HepG2 (cell line): Measurements from ENCODE around the gene ESF1. TPM values are rescaled to one million over a fixed set of nuclear protein-coding genes. Genes with fewer than 3 reads are reported as not detected.

Experiments used
- ADNP ChIP-seq: sonication (generic); formaldehyde crosslinking; IDR thresholded peaks from 2 replicates; pipeline ENCODE4 v1.4.0; 2020; ENCODE audit warnings: missing genetic modification reagents
- FOXK1 ChIP-seq: sonication (generic); formaldehyde crosslinking; IDR thresholded peaks from 2 replicates; pipeline ENCODE4 v1.4.0; 2020; ENCODE audit warnings: low read depth, missing genetic modification reagents, borderline replicate concordance
- GZF1 ChIP-seq: sonication (generic); formaldehyde crosslinking; IDR thresholded peaks from 2 replicates; pipeline ENCODE4 v1.5.1; 2020; ENCODE audit warnings: mild to moderate bottlenecking, missing genetic modification reagents
- KLF9 ChIP-seq: IDR thresholded peaks from 2 replicates; pipeline ENCODE4 v1.6.1; 2016; ENCODE audit warnings: low read depth
- MAFG ChIP-seq: sonication (generic); formaldehyde crosslinking; IDR thresholded peaks from 2 replicates; pipeline ENCODE4 v1.5.1; 2020; ENCODE audit warnings: mild to moderate bottlenecking, missing genetic modification reagents
- PRPF4 ChIP-seq: fragments of 200-400 bp; formaldehyde crosslinking; IDR thresholded peaks from 2 replicates; pipeline ENCODE4 v1.6.1; 2016; ENCODE audit warnings: low read length, low read depth; ENCODE audit not compliant: poor library complexity, severe bottlenecking
- THAP11 ChIP-seq: IDR thresholded peaks from 2 replicates; pipeline ENCODE4 v1.6.1; 2016; ENCODE audit warnings: missing biosample characterization, missing genetic modification reagents
- ZNF256 ChIP-seq: sonication (generic); formaldehyde crosslinking; conservative IDR thresholded peaks from 2 replicates; pipeline ENCODE4 v1.4.0; 2020; ENCODE audit warnings: missing genetic modification reagents
- ZNF501 ChIP-seq: sonication (generic); formaldehyde crosslinking; IDR thresholded peaks from 2 replicates; pipeline ENCODE4 v1.5.1; 2020; ENCODE audit warnings: mild to moderate bottlenecking, moderate library complexity, missing genetic modification reagents
- ZNF549 ChIP-seq: sonication (generic); formaldehyde crosslinking; IDR thresholded peaks from 2 replicates; pipeline ENCODE4 v1.5.0; 2020; ENCODE audit warnings: missing genetic modification reagents
- ZNF816 ChIP-seq: sonication (generic); formaldehyde crosslinking; IDR thresholded peaks from 2 replicates; pipeline ENCODE4 v1.8.0; 2022; ENCODE audit warnings: missing genetic modification reagents, mild to moderate bottlenecking, borderline replicate concordance
- polyA plus RNA-seq, 8 experiments: library from polyadenylated mRNA; depleted of rRNA in 3 of 8; stranded (reverse) in 7 of 8; unstranded in 1 of 8; fragments of >200 nt; fragmentation: Illumina TruSeq in 4 of 8; extraction: Trizol in 4 of 8; gene quantifications; 2 replicates each; pipeline versions ENCODE4 v1.2.1 to v1.2.3, GENCODE V29; 2011 to 2016; ENCODE audit warnings: low read depth in 4 of 8, missing spikeins in 1 of 8, mixed read lengths in 1 of 8; ENCODE audit not compliant: insufficient read depth in 1 of 8
- total RNA-seq, 5 experiments: library from RNA; depleted of rRNA; stranded (reverse); fragments of >200 nt; fragmentation: Illumina TruSeq; extraction: Trizol; gene quantifications; 2 replicates each; pipeline ENCODE4 v1.2.3, GENCODE V29; 2016; ENCODE audit warnings: low read depth in 1 of 5
- TF ChIP-seq, protein P1 (sequence below): fragments of 450-650 bp; IDR thresholded peaks from 2 replicates; pipeline ENCODE4 v1.6.1; 2016
- TF ChIP-seq, protein P2 (sequence below): sonication (generic); formaldehyde crosslinking; IDR thresholded peaks from 2 replicates; pipeline ENCODE4 v1.4.0; 2020; ENCODE audit warnings: mild to moderate bottlenecking, missing genetic modification reagents, borderline replicate concordance
- TF ChIP-seq, protein P3 (sequence below): sonication (generic); formaldehyde crosslinking; IDR thresholded peaks from 2 replicates; pipeline ENCODE4 v1.8.1; 2023; ENCODE audit warnings: mild to moderate bottlenecking, missing genetic modification reagents
- TF ChIP-seq, protein P4 (sequence below): IDR thresholded peaks from 2 replicates; pipeline ENCODE4 v1.6.1; 2016; ENCODE audit warnings: low read depth, control low read depth
- TF ChIP-seq, protein P5 (sequence below): sonication (generic); formaldehyde crosslinking; IDR thresholded peaks from 2 replicates; pipeline ENCODE4 v1.4.0; 2020; ENCODE audit warnings: missing genetic modification reagents
- TF ChIP-seq, protein P6 (sequence below): sonication (generic); formaldehyde crosslinking; IDR thresholded peaks from 2 replicates; pipeline ENCODE4 v1.9.0; 2021; ENCODE audit warnings: missing genetic modification reagents, mild to moderate bottlenecking, borderline replicate concordance

Gene ESF1
- total and polyA plus RNA-seq, 2 of the 13 experiments (the other 11 are each of a cell fraction or from before 2014, with no cell fraction given): 7.3 to 66.9 TPM

DNA sequence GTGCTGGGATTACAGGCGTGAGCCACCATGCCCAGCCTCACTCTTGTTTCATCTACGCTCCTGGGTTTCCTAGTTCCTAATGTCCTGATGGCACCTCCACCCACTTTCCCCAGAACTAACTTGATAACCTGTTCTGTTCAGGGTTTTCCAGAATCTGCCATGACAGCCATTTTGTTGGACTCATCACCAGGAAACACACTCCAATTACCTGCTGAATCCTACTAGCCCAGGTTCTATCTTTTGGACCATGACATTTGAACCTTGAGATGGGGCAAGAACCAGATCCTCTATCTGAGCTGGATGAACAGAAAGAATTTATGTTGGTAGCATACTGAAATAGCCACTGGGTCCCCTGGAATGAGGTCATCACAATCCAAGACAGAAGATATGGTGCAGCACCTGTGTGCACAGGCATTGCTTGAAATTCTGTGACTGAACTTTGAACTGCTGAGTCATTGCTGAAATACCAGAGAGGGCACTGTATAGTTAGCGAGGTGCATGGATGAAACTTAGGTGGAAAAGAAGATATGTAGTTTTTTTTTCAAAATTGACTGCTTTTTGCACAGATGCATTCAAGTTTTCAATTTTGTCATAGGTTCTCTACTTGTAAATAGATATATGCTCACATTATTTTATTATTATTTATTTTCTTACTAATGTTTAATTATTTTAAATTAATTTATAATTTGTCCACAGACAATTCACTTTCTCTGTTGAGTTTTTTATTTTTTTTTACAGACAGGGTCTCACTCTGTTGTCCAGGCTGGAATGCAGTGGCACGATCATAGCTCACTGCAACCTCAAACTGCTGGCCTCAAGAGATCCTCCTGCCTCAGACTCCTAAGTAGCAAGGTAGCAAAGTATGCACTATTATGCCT lies 103.2 kb downstream of the ESF1 start (continued):
- TF ChIP-seq ZNF256 (no peak), THAP11 (CRISPR knock-in tag) (peak; percentile 77), ZNF501 (no peak), FOXK1 (CRISPR knock-in tag) (peak; percentile 37; the same call in 1 of the 2 replicates), KLF9 (CRISPR knock-in tag) (no peak; the same call in 1 of the 2 replicates), ZNF549 (CRISPR knock-in tag) (peak; percentile 100), PRPF4 (no peak), GZF1 (CRISPR knock-in tag) (no peak), ZNF816 (CRISPR knock-in tag) (no peak), ADNP (no peak), MAFG (CRISPR knock-in tag) (peak; percentile 94)
- TF ChIP-seq, protein P1, sequence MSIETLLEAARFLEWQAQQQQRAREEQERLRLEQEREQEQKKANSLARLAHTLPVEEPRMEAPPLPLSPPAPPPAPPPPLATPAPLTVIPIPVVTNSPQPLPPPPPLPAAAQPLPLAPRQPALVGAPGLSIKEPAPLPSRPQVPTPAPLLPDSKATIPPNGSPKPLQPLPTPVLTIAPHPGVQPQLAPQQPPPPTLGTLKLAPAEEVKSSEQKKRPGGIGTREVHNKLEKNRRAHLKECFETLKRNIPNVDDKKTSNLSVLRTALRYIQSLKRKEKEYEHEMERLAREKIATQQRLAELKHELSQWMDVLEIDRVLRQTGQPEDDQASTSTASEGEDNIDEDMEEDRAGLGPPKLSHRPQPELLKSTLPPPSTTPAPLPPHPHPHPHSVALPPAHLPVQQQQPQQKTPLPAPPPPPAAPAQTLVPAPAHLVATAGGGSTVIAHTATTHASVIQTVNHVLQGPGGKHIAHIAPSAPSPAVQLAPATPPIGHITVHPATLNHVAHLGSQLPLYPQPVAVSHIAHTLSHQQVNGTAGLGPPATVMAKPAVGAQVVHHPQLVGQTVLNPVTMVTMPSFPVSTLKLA: 0 out of 2 replicates have a peak, but pooled peaks have one; percentile 5
- TF ChIP-seq, protein P2, sequence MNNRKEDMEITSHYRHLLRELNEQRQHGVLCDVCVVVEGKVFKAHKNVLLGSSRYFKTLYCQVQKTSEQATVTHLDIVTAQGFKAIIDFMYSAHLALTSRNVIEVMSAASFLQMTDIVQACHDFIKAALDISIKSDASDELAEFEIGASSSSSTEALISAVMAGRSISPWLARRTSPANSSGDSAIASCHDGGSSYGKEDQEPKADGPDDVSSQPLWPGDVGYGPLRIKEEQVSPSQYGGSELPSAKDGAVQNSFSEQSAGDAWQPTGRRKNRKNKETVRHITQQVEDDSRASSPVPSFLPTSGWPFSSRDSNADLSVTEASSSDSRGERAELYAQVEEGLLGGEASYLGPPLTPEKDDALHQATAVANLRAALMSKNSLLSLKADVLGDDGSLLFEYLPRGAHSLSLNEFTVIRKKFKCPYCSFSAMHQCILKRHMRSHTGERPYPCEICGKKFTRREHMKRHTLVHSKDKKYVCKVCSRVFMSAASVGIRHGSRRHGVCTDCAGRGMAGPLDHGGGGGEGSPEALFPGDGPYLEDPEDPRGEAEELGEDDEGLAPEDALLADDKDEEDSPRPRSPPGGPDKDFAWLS (CRISPR knock-in tag): no peak
- TF ChIP-seq, protein P3, sequence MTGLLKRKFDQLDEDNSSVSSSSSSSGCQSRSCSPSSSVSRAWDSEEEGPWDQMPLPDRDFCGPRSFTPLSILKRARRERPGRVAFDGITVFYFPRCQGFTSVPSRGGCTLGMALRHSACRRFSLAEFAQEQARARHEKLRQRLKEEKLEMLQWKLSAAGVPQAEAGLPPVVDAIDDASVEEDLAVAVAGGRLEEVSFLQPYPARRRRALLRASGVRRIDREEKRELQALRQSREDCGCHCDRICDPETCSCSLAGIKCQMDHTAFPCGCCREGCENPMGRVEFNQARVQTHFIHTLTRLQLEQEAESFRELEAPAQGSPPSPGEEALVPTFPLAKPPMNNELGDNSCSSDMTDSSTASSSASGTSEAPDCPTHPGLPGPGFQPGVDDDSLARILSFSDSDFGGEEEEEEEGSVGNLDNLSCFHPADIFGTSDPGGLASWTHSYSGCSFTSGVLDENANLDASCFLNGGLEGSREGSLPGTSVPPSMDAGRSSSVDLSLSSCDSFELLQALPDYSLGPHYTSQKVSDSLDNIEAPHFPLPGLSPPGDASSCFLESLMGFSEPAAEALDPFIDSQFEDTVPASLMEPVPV (CRISPR knock-in tag): no peak
- TF ChIP-seq, protein P4, sequence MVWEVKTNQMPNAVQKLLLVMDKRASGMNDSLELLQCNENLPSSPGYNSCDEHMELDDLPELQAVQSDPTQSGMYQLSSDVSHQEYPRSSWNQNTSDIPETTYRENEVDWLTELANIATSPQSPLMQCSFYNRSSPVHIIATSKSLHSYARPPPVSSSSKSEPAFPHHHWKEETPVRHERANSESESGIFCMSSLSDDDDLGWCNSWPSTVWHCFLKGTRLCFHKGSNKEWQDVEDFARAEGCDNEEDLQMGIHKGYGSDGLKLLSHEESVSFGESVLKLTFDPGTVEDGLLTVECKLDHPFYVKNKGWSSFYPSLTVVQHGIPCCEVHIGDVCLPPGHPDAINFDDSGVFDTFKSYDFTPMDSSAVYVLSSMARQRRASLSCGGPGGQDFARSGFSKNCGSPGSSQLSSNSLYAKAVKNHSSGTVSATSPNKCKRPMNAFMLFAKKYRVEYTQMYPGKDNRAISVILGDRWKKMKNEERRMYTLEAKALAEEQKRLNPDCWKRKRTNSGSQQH (CRISPR knock-in tag): no peak
- TF ChIP-seq, protein P5, sequence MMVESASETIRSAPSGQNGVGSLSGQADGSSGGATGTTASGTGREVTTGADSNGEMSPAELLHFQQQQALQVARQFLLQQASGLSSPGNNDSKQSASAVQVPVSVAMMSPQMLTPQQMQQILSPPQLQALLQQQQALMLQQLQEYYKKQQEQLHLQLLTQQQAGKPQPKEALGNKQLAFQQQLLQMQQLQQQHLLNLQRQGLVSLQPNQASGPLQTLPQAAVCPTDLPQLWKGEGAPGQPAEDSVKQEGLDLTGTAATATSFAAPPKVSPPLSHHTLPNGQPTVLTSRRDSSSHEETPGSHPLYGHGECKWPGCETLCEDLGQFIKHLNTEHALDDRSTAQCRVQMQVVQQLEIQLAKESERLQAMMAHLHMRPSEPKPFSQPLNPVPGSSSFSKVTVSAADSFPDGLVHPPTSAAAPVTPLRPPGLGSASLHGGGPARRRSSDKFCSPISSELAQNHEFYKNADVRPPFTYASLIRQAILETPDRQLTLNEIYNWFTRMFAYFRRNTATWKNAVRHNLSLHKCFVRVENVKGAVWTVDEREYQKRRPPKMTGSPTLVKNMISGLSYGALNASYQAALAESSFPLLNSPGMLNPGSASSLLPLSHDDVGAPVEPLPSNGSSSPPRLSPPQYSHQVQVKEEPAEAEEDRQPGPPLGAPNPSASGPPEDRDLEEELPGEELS (CRISPR knock-in tag): peak; percentile 63
- TF ChIP-seq, protein P6, sequence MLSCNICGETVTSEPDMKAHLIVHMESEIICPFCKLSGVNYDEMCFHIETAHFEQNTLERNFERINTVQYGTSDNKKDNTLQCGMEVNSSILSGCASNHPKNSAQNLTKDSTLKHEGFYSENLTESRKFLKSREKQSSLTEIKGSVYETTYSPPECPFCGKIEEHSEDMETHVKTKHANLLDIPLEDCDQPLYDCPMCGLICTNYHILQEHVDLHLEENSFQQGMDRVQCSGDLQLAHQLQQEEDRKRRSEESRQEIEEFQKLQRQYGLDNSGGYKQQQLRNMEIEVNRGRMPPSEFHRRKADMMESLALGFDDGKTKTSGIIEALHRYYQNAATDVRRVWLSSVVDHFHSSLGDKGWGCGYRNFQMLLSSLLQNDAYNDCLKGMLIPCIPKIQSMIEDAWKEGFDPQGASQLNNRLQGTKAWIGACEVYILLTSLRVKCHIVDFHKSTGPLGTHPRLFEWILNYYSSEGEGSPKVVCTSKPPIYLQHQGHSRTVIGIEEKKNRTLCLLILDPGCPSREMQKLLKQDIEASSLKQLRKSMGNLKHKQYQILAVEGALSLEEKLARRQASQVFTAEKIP: no peak
